Smooth muscle cell (in vitro differentiated cells): ENCODE results near the gene DUSP2. TPM values are rescaled to one million over a fixed set of nuclear protein-coding genes. Genes with fewer than 3 reads are reported as not detected.

Experiments used
- DNase-seq: peaks from one replicate; lab custom pipeline; 2025; ENCODE audit not compliant: unreplicated experiment; lab: John Stamatoyannopoulos, UW
- H2AFZ ChIP-seq: fragments of 200-600 bp; sonication (generic); 2 replicates; pipeline ENCODE4 v1.6.0; 2016; ENCODE audit warnings: antibody characterized with exemption, low read depth, mild to moderate bottlenecking
- H3F3A ChIP-seq: fragments of 200-600 bp; sonication (generic); 2 replicates; pipeline ENCODE4 v1.6.0; 2017; ENCODE audit warnings: antibody characterized with exemption, low read depth
- H3K27ac ChIP-seq: fragments of 200-600 bp; sonication (generic); 2 replicates; pipeline ENCODE4 v1.5.1; 2016; ENCODE audit warnings: low read depth, mild to moderate bottlenecking
- H3K27me3 ChIP-seq: fragments of 200-600 bp; sonication (generic); 2 replicates; pipeline ENCODE4 v1.6.1; 2016; ENCODE audit warnings: low read depth, mild to moderate bottlenecking
- H3K36me3 ChIP-seq: fragments of 200-600 bp; sonication (generic); 2 replicates; pipeline ENCODE4 v1.5.1; 2016; ENCODE audit warnings: low read depth
- H3K4me1 ChIP-seq: fragments of 200-600 bp; sonication (generic); 2 replicates; pipeline ENCODE4 v1.5.1; 2016; ENCODE audit warnings: low read depth
- H3K4me2 ChIP-seq: fragments of 200-600 bp; sonication (generic); 2 replicates; pipeline ENCODE4 v1.6.0; 2016; ENCODE audit warnings: mild to moderate bottlenecking
- H3K4me3 ChIP-seq: fragments of 200-600 bp; sonication (generic); 2 replicates; pipeline ENCODE4 v1.5.1; 2016; ENCODE audit warnings: mild to moderate bottlenecking
- H3K79me2 ChIP-seq: fragments of 200-600 bp; sonication (generic); 2 replicates; pipeline ENCODE4 v1.6.0; 2016; ENCODE audit warnings: low read depth, mild to moderate bottlenecking
- H3K9ac ChIP-seq: fragments of 200-600 bp; sonication (generic); 2 replicates; pipeline ENCODE4 v1.6.0; 2016; ENCODE audit warnings: low read depth
- H3K9me3 ChIP-seq: fragments of 200-600 bp; sonication (generic); replicated peaks from 2 replicates; pipeline ENCODE4 v1.5.1; 2016; ENCODE audit warnings: low read depth
- H4K20me1 ChIP-seq: fragments of 200-600 bp; sonication (generic); 2 replicates; pipeline ENCODE4 v1.6.0; 2016; ENCODE audit warnings: low read depth
- CTCF ChIP-seq: fragments of 200-600 bp; sonication (generic); IDR thresholded peaks from 2 replicates; pipeline ENCODE4 v1.5.1; 2017; ENCODE audit warnings: borderline replicate concordance, mild to moderate bottlenecking, antibody characterized with exemption; ENCODE audit not compliant: insufficient read depth, poor library complexity, severe bottlenecking
- WGBS: methylation state at CpG from one replicate; pipeline ENCODE4 v1.1.7; 2016; ENCODE audit warnings: low lambda C conversion rate; 5-methylcytosine and 5-hydroxymethylcytosine counted together
- polyA plus RNA-seq: library from polyadenylated mRNA; unstranded; fragments of >200 nt; fragmentation: Nextera tagmentation; extraction: Ambion mirVana; gene quantifications from 2 replicates; pipeline ENCODE4 v1.2.1, GENCODE V29; 2016
- total RNA-seq: library from RNA; depleted of rRNA; stranded (reverse); fragments of >200 nt; gene quantifications from 2 replicates; pipeline ENCODE4 v1.2.3, GENCODE V29; 2014

DUSP2 gene
- 48.7 and 55.3 TPM in 2 replicates for total RNA-seq
- 89.3 and 111 TPM in 2 replicates for polyA plus RNA-seq

- Histone ChIP-seq H2AFZ (no peak within 1 kb of the TSS), H3K79me2 (no peaks in the 10 kb centered on the region), H3K4me2 (peak within 1 kb of the TSS; percentile 88), H3K4me3 (peak within 1 kb of the TSS; percentile 54), H3K27ac (peak within 1 kb of the TSS; percentile 11), H3K4me1 (peaks cover 4% of the 10 kb centered on the region), H3K27me3 (no peaks in the 10 kb centered on the region), H3F3A (no peaks in the 10 kb centered on the region), H4K20me1 (peaks cover 11% of the 10 kb centered on the region), H3K36me3 (no peaks in the 10 kb centered on the region), H3K9me3 (no peaks in the 10 kb centered on the region), H3K9ac (no peak within 1 kb of the TSS)
- DNase-seq, result peak; percentile 44
- WGBS, result 11% methylated on average over 54 of the region's 94 CpGs
- TF ChIP-seq CTCF, result no peak
Measured at GRCh38 chr2:96145036-96145847, at the start of gene DUSP2. Gene DUSP2 (minus strand): TSS chr2:96145440. CDS start chr2:96145354, 86 bp downstream.

GRCh38 chr2:96191937-96192670, 46.9 kb upstream of the DUSP2 start:
- no peak overlapping the region for H3K4me2 ChIP-seq
- no peak overlapping the region for H2AFZ ChIP-seq
- no peaks in the 10 kb centered on the region for H3K9me3 ChIP-seq
- no peak overlapping the region for H3K27ac ChIP-seq
- no peak overlapping the region for H3K9ac ChIP-seq
- H3K4me3 ChIP-seq, result no peak overlapping the region
- H3K79me2 ChIP-seq, result peaks cover 23% of the 10 kb centered on the region
- H3K36me3 ChIP-seq, result peaks cover 25% of the 10 kb centered on the region
- no peaks in the 10 kb centered on the region for H3K4me1 ChIP-seq
- H3K27me3 ChIP-seq, result no peaks in the 10 kb centered on the region
- no peak for TF ChIP-seq CTCF
- no peaks in the 10 kb centered on the region for H3F3A ChIP-seq
- peaks cover 35% of the 10 kb centered on the region for H4K20me1 ChIP-seq
- WGBS, result 97% methylated on average over 11 of the region's 11 CpGs
- DNase-seq, result no peak

- H3K9me3 ChIP-seq, result no peaks in the 10 kb centered on the region
Measured at GRCh38 chr2:96188821-96189526, 43.7 kb upstream of the DUSP2 start.

More at GRCh38 chr2:96188821-96189526, 43.7 kb upstream of the DUSP2 start:
- no peak overlapping the region for H3K9ac ChIP-seq
- H3K4me2 ChIP-seq, result no peak overlapping the region
- WGBS, result 88% methylated on average over 12 of the region's 12 CpGs
- DNase-seq, result no peak
- peaks cover 5% of the 10 kb centered on the region for H3K79me2 ChIP-seq
- no peaks in the 10 kb centered on the region for H3K27me3 ChIP-seq
- peaks cover 37% of the 10 kb centered on the region for H3K36me3 ChIP-seq
- no peaks in the 10 kb centered on the region for H3F3A ChIP-seq
- no peaks in the 10 kb centered on the region for H3K4me1 ChIP-seq
- no peak overlapping the region for H2AFZ ChIP-seq
- TF ChIP-seq CTCF, result no peak
- H3K27ac ChIP-seq, result no peak overlapping the region
- no peak overlapping the region for H3K4me3 ChIP-seq
- H4K20me1 ChIP-seq, result peaks cover 9% of the 10 kb centered on the region
